ENCODE results near the gene KIF5A.

- TF ChIP-seq, protein P1, sequence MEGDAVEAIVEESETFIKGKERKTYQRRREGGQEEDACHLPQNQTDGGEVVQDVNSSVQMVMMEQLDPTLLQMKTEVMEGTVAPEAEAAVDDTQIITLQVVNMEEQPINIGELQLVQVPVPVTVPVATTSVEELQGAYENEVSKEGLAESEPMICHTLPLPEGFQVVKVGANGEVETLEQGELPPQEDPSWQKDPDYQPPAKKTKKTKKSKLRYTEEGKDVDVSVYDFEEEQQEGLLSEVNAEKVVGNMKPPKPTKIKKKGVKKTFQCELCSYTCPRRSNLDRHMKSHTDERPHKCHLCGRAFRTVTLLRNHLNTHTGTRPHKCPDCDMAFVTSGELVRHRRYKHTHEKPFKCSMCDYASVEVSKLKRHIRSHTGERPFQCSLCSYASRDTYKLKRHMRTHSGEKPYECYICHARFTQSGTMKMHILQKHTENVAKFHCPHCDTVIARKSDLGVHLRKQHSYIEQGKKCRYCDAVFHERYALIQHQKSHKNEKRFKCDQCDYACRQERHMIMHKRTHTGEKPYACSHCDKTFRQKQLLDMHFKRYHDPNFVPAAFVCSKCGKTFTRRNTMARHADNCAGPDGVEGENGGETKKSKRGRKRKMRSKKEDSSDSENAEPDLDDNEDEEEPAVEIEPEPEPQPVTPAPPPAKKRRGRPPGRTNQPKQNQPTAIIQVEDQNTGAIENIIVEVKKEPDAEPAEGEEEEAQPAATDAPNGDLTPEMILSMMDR (IDR thresholded peaks at IDR 0.05): no peak
- TF ChIP-seq POLR2A (IDR thresholded peaks at IDR 0.05): no peak
These were observed 63.7 kb downstream of the KIF5A start for GRCh38 chr12:57613427-57614109.

Measured in Peyer's patch (tissue), 4 donors.